ENCODE data around the gene APOBEC2.

- TF ChIP-seq POLR2A (IDR thresholded peaks at IDR 0.05; ENCODE audit: low read length) (no peak), GATA1 (IDR thresholded peaks at IDR 0.05; ENCODE audit: low read depth, low read length) (no peak)
Measured at GRCh38 chr6:41063884-41064285, 10.9 kb downstream of the APOBEC2 start.
